Fibroblast of the conjunctiva (primary cell): ENCODE results near the gene LRG1.
"Not testable (repeated sequence)": the region's sequence is repeated elsewhere in the genome, so short reads cannot be mapped to it uniquely, and the experiment has no call there.

Experiments
- DNase-seq: peaks from one replicate; pipeline ENCODE4 v3.0.0-alpha.2; 2010; ENCODE audit warnings: low read depth

Gene LRG1

DNA sequence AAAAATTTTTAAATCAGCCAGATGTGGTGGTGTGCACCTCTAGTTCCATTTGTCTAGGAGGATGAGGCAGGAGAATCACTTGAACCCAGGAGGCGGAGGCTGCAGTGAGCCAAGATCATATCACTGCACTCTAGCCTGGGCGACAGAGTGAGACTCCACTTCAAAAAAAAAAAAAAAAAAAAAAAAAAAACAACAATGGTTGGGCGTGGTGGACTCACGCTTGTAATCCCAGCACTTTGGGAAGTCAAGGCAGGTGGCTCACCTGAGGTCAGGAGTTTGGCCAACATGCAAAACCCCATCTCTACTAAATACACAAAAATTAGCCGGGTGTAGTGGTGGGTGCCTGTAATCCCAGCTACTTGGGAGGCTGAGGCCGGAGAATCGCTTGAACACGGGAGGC is 12.5 kb downstream of the LRG1 start:
- not testable (repeated sequence) for DNase-seq

DNA sequence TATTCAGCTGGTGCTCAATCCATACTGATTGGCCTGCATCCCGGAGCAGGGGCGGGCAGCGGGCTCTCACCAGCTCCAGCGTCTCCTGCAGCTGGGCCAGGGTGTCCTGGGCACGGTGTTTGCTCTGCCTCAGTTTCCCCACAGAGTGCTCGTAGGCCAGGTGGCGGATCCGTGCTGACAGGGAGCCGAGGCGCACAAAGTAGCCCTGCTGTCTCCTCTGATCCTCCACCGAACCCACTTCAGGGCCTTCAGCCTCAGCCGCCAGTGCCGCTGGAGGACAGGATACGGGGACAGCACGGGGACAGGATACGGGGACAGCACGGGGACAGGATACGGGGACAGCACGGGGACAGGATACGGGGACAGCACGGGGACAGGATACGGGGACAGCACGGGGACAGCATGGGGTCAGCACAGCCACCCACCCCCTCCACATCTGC is 14.3 kb downstream of the LRG1 start:
- DNase-seq: no peak

DNA sequence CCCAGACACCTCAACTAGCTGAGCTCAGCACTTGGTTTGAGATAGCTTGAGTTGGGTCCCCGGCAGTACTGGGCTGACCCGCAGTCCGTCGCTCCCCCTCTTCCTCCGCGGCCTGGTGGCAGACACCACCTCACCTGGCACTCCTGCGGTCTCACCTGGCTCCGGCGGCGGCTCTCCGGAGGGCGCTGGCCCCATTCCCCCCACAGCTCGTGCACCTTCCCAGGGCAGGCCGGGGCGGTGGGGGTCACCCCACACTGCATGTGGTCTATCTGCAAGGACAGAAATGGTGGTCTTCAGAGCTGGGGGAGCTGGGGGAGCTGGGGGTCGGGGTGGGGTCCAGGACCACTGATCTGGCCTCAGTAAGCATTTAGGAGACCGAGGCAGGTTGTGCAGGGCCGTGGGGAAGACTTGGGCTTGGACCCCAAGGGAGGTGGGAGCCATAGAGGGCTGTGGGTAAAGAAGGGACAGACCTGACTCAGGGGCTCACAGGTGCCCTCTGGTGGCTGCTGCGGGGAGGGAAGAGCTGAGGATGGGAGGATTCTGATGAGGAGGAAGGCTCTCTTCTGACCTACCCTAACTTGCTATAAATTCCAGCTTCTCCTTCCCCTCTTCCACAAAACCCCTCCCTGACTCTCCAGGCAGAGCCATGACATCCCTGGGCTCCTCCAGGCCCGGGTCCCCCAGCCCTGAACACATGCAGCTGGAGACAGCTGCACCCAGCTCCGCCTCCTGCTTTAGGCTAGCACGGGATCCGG is 14.9 kb downstream of the LRG1 start:
- no peak for DNase-seq

DNA sequence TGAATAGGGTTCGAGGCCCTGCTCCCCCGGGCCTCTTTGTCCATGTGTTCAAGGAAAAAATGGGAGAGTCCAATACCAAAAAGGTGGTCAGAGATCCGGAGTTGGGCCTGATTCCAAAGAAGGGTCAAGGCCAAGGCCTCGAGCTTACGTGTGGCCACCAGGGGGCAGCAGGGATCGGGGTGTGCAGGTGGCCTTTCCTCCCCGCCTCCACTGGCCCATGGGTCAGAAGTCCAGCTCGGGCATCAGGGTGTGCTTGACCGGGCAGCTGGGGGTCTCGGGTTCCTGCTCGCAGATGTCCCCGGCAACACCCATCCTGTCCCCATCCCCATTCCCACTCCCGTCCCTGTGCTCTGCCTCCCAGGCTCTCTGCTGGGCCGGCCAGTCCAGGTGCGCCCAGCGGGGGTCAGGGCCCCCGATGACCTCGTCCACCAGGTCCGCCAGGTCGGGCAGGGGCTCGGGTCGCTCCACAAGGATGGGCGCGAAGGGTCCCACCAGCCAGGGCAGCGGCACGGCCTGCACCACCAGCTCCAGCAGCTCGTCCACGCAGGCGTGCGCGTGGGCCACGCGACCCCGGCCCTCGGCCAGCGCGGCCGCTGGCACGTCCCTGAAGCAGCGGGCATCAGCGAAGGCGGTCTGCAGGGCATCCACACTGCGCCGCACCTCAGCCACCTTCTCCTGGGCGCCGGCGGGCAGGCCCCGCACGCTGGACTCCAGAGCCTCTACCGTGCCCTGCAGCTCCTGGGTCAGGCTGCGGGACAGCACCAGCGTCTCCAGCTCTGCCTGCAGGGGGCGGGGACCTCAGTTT is 16.3 kb downstream of the LRG1 start:
- DNase-seq: peak; percentile 30

DNA sequence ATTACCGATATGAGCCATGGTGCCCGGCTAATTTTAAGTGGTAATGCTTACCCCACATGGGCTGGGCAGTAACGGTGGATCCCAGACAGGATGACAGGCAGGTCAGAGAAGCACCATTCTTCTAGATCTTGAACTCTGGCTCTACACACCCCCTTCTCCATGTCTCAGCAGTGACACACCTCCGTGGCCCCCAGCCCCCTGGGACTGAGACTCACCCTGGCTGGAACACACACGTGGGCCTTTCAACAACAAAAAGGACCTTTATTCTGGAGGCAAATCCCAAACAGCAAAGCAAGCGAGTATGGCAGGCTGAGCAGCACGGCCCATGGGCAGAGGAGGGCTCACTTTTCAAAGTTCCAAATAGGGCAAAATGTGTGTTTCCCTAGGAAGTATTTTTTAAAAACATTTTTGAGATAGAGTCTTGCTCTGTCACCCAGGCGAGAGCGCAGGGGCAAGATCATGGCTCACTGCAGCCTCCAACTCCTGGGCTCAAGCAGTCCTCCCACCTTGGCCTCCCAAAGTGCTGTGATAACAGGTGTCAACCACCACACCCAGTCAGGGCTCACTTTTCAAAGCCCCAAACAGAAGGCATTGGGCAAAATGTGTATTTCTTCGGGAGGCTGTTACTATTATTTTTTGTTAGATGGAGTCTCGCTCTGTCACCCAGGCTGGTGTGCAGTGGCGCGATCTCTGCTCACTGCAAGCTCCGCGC is 17.4 kb downstream of the LRG1 start:
- no peak for DNase-seq

DNA sequence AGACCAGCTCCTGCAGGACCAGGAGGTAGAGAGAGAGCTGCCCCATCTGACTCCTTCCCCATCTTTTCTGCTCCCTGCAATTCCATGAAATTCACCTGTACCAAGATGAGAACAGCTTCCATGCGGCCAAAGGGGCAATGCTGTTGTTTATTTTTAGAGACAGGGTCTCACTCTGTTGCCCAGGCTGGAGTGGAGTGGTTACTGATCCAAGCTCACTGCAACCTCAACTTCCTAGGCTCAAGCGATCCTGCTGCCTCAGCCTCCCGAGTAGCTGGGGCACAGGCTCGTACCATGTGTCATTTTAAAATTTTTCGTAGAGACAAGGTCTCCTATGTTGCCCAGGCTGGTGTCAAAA is 18.0 kb downstream of the LRG1 start:
- DNase-seq: no peak

DNA sequence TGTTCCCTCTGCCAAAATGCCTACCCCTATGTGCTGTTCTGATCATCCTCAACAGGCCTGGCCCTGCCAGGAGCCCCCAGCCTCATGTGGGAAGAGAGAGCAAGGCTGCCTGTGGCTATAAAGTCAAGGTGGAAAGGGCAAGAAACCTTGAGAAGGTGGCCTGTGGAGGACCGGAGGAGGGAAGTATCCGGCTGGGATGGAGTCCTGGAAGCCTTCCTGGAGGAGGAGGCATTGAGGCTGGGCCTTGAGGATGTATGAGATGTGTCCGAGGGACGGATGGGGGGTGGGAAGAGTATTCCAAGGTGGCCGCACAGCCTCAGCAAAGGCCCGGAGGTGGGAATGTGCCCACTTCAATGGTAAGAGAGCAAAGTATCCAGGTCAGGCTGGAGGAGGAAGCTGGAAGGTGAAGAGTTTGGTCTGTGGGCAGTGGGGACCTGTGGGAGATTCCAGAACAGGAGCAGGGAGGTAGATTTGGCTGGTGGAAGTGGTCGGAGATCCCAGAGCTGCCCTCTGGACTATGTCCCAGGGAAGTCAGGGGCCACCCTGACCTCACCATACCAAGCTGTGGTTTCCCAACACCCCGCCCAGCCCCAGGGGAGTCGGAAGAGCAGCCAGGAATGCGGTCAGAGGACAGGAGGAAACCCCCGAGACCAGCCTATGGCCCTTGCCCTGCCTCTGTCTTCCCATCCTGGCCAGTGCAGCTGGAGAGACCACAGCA is 18.5 kb downstream of the LRG1 start:
- DNase-seq: no peak

DNA sequence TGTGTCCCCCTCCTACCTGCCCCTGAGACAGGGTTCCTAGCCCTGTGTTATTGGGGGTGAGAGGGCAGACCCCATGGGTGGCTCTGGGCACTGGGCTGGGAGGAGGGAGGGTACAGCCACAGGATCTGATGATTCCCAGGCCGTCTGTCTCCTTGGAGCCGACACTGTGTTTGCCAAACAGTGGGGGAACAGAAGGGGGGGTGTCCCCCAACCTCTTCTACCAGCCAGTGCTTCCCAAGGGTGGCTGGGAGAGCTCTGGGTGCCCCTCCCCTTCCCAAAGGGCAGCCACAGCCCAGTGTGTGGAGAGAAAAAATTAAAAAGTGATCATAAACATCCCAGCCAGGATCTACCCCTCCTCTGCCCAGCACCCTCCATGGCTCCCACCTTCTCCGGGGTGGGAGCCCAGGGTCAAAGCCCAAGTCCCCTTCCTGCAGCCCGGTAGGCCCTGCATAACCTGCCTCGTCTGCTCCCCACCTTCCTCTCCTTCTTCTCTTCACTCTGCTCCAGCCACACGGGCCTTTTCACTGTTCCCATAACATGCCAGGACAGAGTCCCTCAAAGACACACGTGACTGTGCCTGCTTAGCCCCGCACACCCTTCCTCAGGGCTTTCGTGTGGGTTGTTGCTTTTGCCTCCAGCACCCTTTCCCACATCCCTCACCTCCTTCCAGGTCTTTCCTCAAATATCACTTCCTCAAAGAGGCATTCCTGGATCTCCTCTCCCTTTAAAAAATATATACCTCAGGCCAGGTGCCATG is 20.1 kb downstream of the LRG1 start:
- no peak for DNase-seq

DNA sequence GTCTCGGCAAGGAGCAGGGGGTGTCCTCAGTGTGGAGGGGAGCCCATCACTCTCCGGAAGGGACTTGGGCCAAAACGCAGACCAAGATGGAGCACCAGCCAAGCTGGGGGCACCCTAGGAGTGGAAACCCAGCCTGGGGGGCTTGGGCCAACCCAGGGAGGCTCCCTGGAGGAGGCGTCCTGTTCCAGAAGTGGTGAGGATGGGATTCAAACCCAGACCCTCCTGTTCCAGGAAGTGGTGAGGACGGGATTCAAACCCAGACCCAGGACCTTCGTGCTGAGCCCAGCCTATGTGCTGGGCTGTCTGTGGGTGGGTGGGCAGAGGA is 20.7 kb downstream of the LRG1 start:
- no peak for DNase-seq

DNA sequence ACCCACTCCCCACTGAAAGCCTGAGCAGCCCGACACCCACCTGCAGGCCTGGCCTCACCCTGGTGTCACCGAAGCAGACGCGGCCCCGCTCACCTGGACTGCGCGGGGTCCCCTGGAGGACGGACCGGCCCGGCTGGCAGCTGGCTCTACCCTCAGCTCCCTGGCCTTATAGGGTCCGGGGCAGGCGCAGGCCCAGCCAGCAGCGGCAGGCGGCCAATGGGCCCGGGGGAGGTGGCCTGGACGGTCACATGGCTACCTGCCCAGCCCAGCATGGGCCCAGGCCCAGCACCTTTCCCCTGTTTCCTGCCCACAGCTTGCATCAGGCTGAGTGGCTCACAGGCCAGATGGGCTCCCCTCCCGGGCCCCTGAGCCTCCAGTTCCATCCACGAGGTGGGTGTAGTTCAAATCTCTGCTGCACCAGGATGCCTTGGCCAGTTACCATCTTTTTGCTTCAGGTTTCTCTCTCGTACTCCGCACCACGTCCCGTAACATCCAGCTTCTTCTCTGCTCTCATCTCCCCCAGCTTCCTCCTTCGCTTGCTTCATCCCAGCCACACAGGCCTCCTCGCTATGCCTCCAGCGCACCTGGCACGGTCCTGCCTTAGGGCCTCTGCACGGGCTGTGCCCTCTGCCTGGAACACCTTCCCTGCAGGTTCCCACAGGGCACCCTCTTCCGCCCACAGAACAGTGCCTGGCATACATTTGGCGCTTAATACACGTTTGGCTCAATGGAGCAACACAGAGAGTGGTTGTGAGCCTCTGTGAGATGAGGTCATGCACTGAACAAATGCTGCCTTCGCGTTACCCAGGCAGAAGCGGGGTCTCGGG is 21.3 kb downstream of the LRG1 start, which contains the start of gene PLIN4:
PLIN4 (minus strand) TSS at position 142 of the 827 bp plus-strand sequence. CDS start 214 bp downstream, outside the sequence.
- peak; percentile 85 for DNase-seq

DNA sequence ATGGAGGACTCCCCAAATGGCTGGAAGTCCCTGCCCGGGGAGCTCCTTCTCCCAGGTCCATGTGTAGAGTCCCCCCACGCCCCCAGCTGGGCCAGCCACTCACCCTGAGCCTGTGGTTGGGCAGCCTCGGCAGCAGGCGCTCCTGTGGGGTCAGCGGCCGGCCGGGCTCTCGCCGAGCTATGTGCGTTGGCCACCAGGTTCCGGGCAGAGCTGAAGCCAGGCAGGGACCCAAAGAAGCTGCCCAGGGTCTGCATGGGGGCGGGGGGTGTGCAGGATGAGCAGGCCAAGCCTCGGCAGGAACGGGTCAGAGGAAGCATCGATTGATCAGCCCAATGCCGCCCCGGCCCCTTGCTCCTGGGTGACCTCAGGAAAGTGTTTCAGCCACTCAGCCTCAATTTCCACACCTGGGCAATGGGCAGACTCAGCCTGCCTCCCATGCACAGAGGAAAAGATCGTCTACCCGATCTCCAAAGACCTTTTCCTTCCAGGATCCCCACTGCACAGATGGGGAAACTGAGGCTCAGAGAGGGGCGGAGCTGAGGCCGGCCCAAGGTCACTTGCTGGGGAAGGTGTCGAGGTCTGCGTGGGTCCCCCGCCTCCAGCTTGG is 22.3 kb downstream of the LRG1 start:
- DNase-seq: no peak

DNA sequence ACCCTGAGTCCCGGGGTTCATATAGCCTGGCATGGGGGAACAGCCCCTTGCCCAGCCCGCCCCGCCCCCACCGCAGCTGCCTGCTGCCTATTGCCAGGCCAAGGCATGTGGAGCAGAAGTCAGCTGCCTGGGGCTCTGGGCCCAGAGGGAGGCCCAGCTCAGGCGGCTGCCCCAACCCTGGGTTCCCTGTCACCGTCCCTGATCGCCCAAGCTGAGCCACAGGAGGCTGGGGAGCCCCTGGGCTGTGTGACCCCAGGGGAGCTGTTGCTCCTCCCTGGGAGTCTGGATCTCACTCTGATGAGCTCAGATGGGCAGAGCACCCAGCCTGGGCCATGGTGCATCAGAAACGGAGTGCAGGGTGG is 22.9 kb downstream of the LRG1 start:
- no peak for DNase-seq

DNA sequence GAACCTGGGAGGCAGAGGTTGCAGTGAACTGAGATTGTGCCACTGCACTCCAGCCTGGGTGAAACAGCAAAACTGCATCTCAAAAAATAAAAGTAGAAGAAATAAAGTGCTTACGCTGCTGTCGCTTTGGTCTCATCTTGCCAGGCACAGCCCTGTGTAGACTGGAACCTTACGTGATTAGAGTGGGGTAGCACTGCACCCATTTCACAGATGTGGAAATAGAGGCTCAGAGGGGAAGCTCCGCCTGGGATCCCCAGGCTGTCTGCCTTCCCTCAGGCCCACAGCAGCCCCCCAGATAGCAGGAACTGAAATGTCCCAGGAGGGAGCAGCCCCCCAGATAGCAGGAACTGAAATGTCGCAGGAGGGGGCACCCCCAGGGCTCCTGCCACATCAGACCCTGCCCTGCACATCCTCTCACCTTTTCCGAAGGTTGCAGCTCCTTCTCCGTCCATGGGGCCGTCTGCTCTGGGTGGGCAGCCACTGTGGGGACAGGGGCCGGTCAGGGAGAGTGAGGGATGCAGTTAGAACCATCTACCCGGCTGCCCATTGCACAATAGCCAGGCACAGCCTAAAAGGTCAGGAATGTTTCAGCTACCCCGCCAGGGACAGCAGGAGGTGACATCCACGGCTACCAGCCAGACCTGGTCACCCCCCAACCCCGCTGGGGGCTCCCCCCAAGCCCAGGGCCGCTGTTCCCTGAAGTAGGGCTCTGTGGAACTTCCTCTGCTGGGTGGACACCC is 23.5 kb downstream of the LRG1 start:
- no peak for DNase-seq

DNA sequence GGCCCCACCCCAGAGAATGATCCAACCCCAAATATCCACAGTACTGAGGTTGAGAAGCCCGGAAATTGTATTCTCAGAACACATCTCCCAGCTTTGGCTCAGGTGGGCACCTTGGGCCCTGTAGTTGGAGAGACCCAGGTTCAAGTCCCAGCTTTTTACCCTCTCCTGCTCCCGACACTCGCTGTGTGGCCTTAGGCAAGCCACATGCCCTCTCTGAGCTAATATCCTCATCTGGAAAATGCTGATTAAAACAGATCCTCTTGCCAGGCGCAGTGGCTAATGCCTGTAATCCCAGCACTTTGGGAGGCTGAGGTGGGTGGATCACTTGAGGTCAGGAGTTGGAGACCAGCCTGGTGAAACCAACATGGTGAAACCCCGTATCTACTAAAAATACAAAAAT is 24.1 kb downstream of the LRG1 start:
- DNase-seq: no peak

DNA sequence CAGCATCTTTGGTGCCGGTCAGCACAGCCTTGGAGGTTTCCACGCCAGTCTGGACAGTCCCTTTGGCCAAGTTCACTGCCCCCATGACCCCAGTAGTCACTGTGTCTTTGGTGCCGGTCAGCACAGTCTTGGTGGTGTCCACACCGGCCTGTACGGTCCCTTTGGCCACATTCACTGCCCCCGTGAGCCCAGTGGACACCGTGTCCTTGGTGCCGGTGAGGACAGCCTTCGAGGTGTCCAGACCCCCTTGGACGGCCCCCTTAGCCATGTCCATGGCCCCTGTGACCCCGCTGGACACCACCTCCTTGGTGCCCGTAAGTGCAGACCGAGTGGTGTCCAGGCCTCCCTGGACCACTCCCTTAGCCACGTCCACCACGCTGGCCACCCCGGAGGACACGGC is 26.6 kb downstream of the LRG1 start:
- no peak for DNase-seq

DNA sequence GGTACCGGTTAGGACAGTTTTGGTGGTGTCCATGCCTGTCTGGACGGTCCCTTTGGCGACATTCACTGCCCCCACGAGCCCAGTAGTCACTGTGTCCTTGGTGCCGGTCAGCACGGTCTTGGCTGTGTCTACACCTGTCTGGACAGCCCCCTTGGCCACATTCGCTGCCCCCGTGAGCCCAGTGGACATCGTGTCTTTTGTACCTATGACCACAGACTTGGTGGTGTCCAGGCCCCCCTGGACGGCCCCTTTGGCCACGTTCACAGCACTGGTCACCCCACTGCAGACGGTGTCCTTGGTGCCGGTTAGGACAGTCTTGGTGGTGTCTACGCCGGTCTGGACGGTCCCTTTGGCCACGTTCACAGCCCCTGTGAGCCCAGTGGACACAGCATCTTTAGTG is 27.8 kb downstream of the LRG1 start:
- DNase-seq: no peak

DNA sequence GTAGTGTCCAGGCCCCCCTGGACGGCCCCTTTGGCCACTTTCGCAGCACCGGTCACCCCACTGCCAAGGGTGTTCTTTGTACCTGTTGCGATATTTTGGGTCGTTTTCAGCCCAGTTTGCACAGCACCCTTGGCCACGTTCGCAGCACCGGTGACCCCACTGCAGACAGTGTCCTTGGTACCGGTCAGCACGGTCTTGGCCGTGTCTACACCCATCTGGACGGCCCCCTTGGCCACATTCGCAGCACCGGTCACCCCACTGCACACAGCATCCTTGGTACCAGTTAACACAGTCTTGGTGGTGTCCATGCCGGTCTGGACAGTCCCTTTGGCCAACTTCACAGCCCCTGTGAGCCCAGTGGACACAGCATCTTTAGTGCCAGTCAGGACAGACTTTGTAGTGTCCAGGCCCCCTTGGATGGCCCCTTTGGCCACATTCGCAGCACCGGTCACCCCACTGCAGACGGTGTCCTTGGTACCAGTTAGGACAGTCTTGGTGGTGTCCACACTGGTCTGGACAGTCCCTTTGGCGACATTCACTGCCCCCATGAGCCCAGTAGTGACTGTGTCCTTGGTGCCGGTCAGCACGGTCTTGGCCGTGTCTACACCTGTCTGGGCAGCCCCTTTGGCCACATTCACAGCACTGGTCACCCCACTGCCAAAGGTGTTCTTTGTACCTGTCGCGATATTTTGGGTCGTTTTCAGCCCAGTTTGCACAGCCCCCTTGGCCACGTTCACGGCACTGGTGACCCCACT is 28.4 kb downstream of the LRG1 start:
- no peak for DNase-seq

DNA sequence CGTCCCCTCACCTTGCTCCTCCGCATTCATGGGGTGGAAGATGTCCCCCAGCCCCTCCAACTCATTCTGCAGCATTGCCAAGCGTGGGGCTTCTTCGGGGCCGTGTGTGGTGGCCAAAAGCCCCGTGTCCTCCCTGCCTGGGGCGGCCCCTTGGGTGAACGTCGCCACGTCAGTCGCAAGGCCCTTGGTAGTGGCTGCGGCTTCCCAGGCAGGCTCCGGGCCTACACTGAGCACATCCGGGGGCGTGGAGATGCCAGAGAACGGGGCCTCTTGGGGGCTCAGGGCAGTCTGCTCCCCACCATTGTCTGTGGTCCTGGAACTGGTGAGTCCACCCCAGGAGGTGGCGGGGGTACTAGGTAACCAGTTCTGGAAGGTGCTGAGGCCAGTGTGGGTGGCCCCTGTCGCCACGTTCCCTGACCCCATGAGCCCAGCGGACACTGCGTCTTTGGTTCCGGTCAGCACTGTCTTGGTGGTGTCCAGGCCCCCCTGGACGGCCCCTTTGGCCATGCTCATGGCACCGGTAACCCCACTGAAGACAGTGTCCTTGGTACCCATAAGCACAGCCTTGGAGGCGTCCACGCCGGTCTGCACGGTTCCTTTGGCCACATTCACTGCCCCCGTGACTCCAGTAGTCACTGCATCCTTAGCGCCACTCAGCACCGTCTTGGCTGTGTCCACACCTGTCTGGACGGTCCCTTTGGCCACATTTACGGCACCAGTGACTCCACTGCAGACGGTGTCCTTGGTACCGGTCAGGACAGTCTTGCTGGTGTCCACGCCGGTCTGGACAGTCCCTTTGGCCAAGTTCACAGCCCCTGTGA is 29.2 kb downstream of the LRG1 start:
- DNase-seq: no peak
